Measurements from ENCODE around the gene NPIPB5. TPM values are rescaled to one million over a fixed set of nuclear protein-coding genes. Genes with fewer than 3 reads are reported as not detected.

NPIPB5 gene
- total RNA-seq: 637 TPM

DNA sequence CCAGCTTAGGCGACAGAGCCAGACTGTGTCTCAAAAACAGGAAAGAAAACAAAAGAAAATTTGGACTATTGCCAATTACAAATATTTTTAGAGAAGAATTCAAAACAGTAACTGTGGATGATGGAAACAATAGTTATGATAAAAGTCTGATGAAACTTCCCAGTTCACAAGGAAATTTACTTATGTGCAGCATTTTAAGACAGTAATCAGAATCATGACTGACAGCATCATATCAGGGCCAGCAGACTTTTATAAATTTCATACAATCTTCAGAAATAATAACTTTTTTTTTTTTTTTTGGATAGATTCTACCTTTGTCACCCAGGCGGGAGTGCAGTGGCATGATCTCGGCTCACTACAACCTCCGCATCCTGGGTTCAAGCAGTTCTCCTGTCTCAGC lies at the start of gene NPIPB5:
Gene NPIPB5, plus strand, starts transcription at position 301 of the 400 bp plus-strand sequence. CDS start 2,911 bp downstream, outside the sequence.

Small RNA genes lying within 50 kb of the gene (small RNA-seq; reads per million reads assigned to genes)
- not detected for gene AC106788.1 (ENCODE audit: low replicate concordance)

Other genes starting within 250 kb of the NPIPB5 start
- gene POLR3E, start 213.5 kb upstream of the NPIPB5 start, total RNA-seq: 50.1 TPM
- gene CDR2, start 136.3 kb upstream of the NPIPB5 start, total RNA-seq: 11.3 TPM